ENCODE data around the gene SLC4A3.
A peak's percentile ranks its signal among the peaks of the same experiment; 100 is the strongest.

Gene SLC4A3

GRCh38 chr2:219619235-219619634 lies 8.2 kb upstream of the SLC4A3 start:
- no peaks in the 10 kb centered on the region for H3K9me3 Mint-ChIP-seq
- H3K27ac Mint-ChIP-seq, result no peak overlapping the region
- peaks cover 2% of the 10 kb centered on the region for H3K4me1 Mint-ChIP-seq
- CTCF ChIA-PET, result interaction anchor here (1.4 kb wide), 1 partner anchor 10 kb away, joined by 3 read pairs; no protein-coding TSS in a partner anchor
- peaks cover 8% of the 10 kb centered on the region for H3K36me3 Mint-ChIP-seq
- DNase-seq, result no peak
- no peak overlapping the region for H3K4me3 Mint-ChIP-seq
- H3K27me3 Mint-ChIP-seq, result peaks cover 23% of the 10 kb centered on the region

GRCh38 chr2:219620546-219620945 lies 6.9 kb upstream of the SLC4A3 start:
- Mint-ChIP-seq H3K36me3 (no peaks in the 10 kb centered on the region), H3K9me3 (no peaks in the 10 kb centered on the region), H3K27ac (no peak overlapping the region), H3K4me3 (no peak overlapping the region), H3K4me1 (no peaks in the 10 kb centered on the region), H3K27me3 (peaks cover 36% of the 10 kb centered on the region)
- CTCF ChIA-PET, result interaction anchor here (1.4 kb wide), 1 partner anchor 11 kb away, joined by 3 read pairs; no protein-coding TSS in a partner anchor
- no peak for DNase-seq

GRCh38 chr2:219621935-219622334 lies 5.5 kb upstream of the SLC4A3 start:
- Mint-ChIP-seq H3K36me3 (no peaks in the 10 kb centered on the region), H3K27me3 (peaks cover 50% of the 10 kb centered on the region), H3K4me3 (no peak overlapping the region), H3K9me3 (no peaks in the 10 kb centered on the region), H3K27ac (no peak overlapping the region), H3K4me1 (peaks cover 4% of the 10 kb centered on the region)
- DNase-seq, result no peak
- CTCF ChIA-PET, result no interaction called here

- Mint-ChIP-seq H3K27me3 (peaks cover 54% of the 10 kb centered on the region), H3K27ac (no peak overlapping the region), H3K9me3 (no peaks in the 10 kb centered on the region), H3K4me1 (peaks cover 5% of the 10 kb centered on the region), H3K36me3 (no peaks in the 10 kb centered on the region), H3K4me3 (no peak overlapping the region)
- no peak for DNase-seq
- CTCF ChIA-PET, result no interaction called here
These were observed 5.0 kb upstream of the SLC4A3 start for GRCh38 chr2:219622472-219622871.

GRCh38 chr2:219624565-219624964 lies 2.9 kb upstream of the SLC4A3 start:
- Mint-ChIP-seq H3K36me3 (no peaks in the 10 kb centered on the region), H3K27me3 (peaks cover 69% of the 10 kb centered on the region), H3K27ac (no peak overlapping the region), H3K9me3 (no peaks in the 10 kb centered on the region), H3K4me3 (no peak overlapping the region), H3K4me1 (peaks cover 5% of the 10 kb centered on the region)
- no peak for DNase-seq
- CTCF ChIA-PET, result no interaction called here

GRCh38 chr2:219625179-219625578 lies 2.3 kb upstream of the SLC4A3 start:
- H3K4me1 Mint-ChIP-seq, result peaks cover 5% of the 10 kb centered on the region
- DNase-seq, result no peak
- no peaks in the 10 kb centered on the region for H3K36me3 Mint-ChIP-seq
- no peak overlapping the region for H3K4me3 Mint-ChIP-seq
- CTCF ChIA-PET, result no interaction called here
- H3K9me3 Mint-ChIP-seq, result no peaks in the 10 kb centered on the region
- no peak overlapping the region for H3K27ac Mint-ChIP-seq
- H3K27me3 Mint-ChIP-seq, result peaks cover 75% of the 10 kb centered on the region

- H3K9me3 Mint-ChIP-seq, result no peaks in the 10 kb centered on the region
- CTCF ChIA-PET, result no interaction called here
- no peaks in the 10 kb centered on the region for H3K36me3 Mint-ChIP-seq
- DNase-seq, result no peak
- peaks cover 5% of the 10 kb centered on the region for H3K4me1 Mint-ChIP-seq
- peaks cover 71% of the 10 kb centered on the region for H3K27me3 Mint-ChIP-seq
- no peak overlapping the region for H3K27ac Mint-ChIP-seq
- H3K4me3 Mint-ChIP-seq, result peak overlapping the region; percentile 66
These were observed 890 bp upstream of the SLC4A3 start for GRCh38 chr2:219626540-219626939.

GRCh38 chr2:219628235-219628985 lies 980 bp downstream of the SLC4A3 start:
- Mint-ChIP-seq H3K27me3 (peaks cover 67% of the 10 kb centered on the region), H3K9me3 (no peaks in the 10 kb centered on the region), H3K36me3 (no peaks in the 10 kb centered on the region), H3K4me3 (peak overlapping the region; percentile 15), H3K27ac (no peak overlapping the region), H3K4me1 (peaks cover 5% of the 10 kb centered on the region)
- CTCF ChIA-PET, result interaction anchor here (0.7 kb wide), 1 partner anchor 8 kb away, joined by 3 read pairs; no protein-coding TSS in a partner anchor
- DNase-seq, result no peak

GRCh38 chr2:219628986-219629901 lies 1.8 kb downstream of the SLC4A3 start:
- peaks cover 5% of the 10 kb centered on the region for H3K4me1 Mint-ChIP-seq
- no peaks in the 10 kb centered on the region for H3K36me3 Mint-ChIP-seq
- DNase-seq, result no peak
- H3K9me3 Mint-ChIP-seq, result no peaks in the 10 kb centered on the region
- H3K27ac Mint-ChIP-seq, result no peak overlapping the region
- H3K27me3 Mint-ChIP-seq, result peaks cover 63% of the 10 kb centered on the region
- CTCF ChIA-PET, result no interaction called here
- H3K4me3 Mint-ChIP-seq, result no peak overlapping the region

- DNase-seq, result no peak
These were observed 2.7 kb downstream of the SLC4A3 start for GRCh38 chr2:219629976-219630695.

GRCh38 chr2:219630770-219631405 lies 3.5 kb downstream of the SLC4A3 start:
- peaks cover 47% of the 10 kb centered on the region for H3K27me3 Mint-ChIP-seq
- no peak overlapping the region for H3K27ac Mint-ChIP-seq
- no peak overlapping the region for H3K4me3 Mint-ChIP-seq
- DNase-seq, result no peak
- H3K9me3 Mint-ChIP-seq, result no peaks in the 10 kb centered on the region
- peaks cover 5% of the 10 kb centered on the region for H3K4me1 Mint-ChIP-seq
- CTCF ChIA-PET, result no interaction called here
- no peaks in the 10 kb centered on the region for H3K36me3 Mint-ChIP-seq

More at GRCh38 chr2:219629976-219630695, 2.7 kb downstream of the SLC4A3 start:
- no peak overlapping the region for H3K4me3 Mint-ChIP-seq
- H3K4me1 Mint-ChIP-seq, result peaks cover 5% of the 10 kb centered on the region
- H3K36me3 Mint-ChIP-seq, result no peaks in the 10 kb centered on the region
- CTCF ChIA-PET, result no interaction called here
- no peaks in the 10 kb centered on the region for H3K9me3 Mint-ChIP-seq
- no peak overlapping the region for H3K27ac Mint-ChIP-seq
- H3K27me3 Mint-ChIP-seq, result peaks cover 54% of the 10 kb centered on the region

GRCh38 chr2:219631406-219631891 lies 4.0 kb downstream of the SLC4A3 start:
- peaks cover 5% of the 10 kb centered on the region for H3K4me1 Mint-ChIP-seq
- CTCF ChIA-PET, result interaction anchor here (1.2 to 1.5 kb wide), 3 partner anchors 11 to 229 kb away, joined by 3 to 4 read pairs (median 4); no protein-coding TSS in a partner anchor
- peaks cover 41% of the 10 kb centered on the region for H3K27me3 Mint-ChIP-seq
- H3K9me3 Mint-ChIP-seq, result no peaks in the 10 kb centered on the region
- no peaks in the 10 kb centered on the region for H3K36me3 Mint-ChIP-seq
- no peak overlapping the region for H3K27ac Mint-ChIP-seq
- no peak overlapping the region for H3K4me3 Mint-ChIP-seq
- DNase-seq, result no peak

- H3K4me3 Mint-ChIP-seq, result no peak overlapping the region
- CTCF ChIA-PET, result interaction anchor here (1.2 to 1.5 kb wide), 4 partner anchors 10 to 229 kb away, joined by 3 to 4 read pairs (median 4); no protein-coding TSS in a partner anchor
- no peak overlapping the region for H3K27ac Mint-ChIP-seq
- no peak for DNase-seq
- H3K36me3 Mint-ChIP-seq, result no peaks in the 10 kb centered on the region
- peaks cover 35% of the 10 kb centered on the region for H3K27me3 Mint-ChIP-seq
- no peaks in the 10 kb centered on the region for H3K4me1 Mint-ChIP-seq
- H3K9me3 Mint-ChIP-seq, result no peaks in the 10 kb centered on the region
These were observed 4.7 kb downstream of the SLC4A3 start for GRCh38 chr2:219631904-219632759.
